ENCODE measurements around the gene ALKBH3. TPM values are rescaled to one million over a fixed set of nuclear protein-coding genes. Genes with fewer than 3 reads are reported as not detected.

The ALKBH3 gene
- polyA plus RNA-seq, 1 of the 3 experiments (the other 2 are of a cell fraction) = 27.0 TPM

DNA sequence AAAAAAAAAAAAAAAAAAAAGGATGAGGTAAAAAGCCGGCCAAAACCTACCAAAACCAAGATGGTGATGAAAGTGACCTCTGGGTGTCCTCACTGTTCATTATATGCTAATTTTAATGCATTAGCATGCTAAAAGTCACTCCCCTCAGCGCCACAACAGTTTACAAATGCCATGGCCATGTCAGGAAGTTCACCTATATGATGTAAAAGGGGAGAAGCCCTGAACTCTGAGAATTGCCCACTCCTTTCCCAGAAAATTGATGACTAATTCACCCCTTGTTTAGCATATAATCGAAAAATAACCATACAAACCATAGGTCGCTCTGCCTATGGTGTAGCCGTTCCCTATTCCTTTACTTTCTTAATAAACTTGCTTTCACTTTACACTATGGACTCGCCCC lies 72.9 kb downstream of the ALKBH3 start:
- Histone ChIP-seq H3K9me2 (no peaks in the 10 kb centered on the region), H3K9me3 (no peaks in the 10 kb centered on the region), H3K4me2 (no peak overlapping the region), H4K20me1 (ENCODE audit: insufficient read depth) (no peaks in the 10 kb centered on the region), H3K36me3 (replicated peaks in 1 of 2; ENCODE audit: control insufficient read depth in 1 of 2, insufficient read depth in 2 of 2, low read length in 1 of 2) (no peaks in the 10 kb centered on the region), H3K79me2 (ENCODE audit: insufficient read depth) (no peaks in the 10 kb centered on the region), H3K27ac (ENCODE audit: low read depth in 2 of 2, low read length in 1 of 2) (no peak overlapping the region), H3F3A (replicated peaks; ENCODE audit: insufficient read depth) (no peaks in the 10 kb centered on the region), H2AFZ (ENCODE audit: low read depth) (no peak overlapping the region), H3K9ac (no peak overlapping the region), H3K27me3 (ENCODE audit: insufficient read depth) (peaks cover 6% of the 10 kb centered on the region; the same call in 1 of the 2 replicates), H3K4me3 (ENCODE audit: low read depth in 2 of 2, low read length in 1 of 2) (no peak overlapping the region), H3K4me1 (ENCODE audit: control insufficient read depth in 1 of 2, insufficient read depth in 2 of 2, low read depth in 1 of 2, low read length in 1 of 2) (peaks cover 0 to 23% of the 10 kb centered on the region in 2 experiments; a peak in 1 of 4 replicates)
- TF ChIP-seq FOXJ3 (CRISPR knock-in tag; IDR thresholded peaks at IDR 0.05) (no peak), SIN3A (IDR thresholded peaks at IDR 0.05; ENCODE audit: borderline replicate concordance, low read depth, low read length) (no peak)
- TF ChIP-seq, protein P1, sequence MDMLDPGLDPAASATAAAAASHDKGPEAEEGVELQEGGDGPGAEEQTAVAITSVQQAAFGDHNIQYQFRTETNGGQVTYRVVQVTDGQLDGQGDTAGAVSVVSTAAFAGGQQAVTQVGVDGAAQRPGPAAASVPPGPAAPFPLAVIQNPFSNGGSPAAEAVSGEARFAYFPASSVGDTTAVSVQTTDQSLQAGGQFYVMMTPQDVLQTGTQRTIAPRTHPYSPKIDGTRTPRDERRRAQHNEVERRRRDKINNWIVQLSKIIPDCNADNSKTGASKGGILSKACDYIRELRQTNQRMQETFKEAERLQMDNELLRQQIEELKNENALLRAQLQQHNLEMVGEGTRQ (IDR thresholded peaks at IDR 0.05; ENCODE audit: borderline replicate concordance, low read depth, low read length) = no peak
- TF ChIP-seq, protein P2, sequence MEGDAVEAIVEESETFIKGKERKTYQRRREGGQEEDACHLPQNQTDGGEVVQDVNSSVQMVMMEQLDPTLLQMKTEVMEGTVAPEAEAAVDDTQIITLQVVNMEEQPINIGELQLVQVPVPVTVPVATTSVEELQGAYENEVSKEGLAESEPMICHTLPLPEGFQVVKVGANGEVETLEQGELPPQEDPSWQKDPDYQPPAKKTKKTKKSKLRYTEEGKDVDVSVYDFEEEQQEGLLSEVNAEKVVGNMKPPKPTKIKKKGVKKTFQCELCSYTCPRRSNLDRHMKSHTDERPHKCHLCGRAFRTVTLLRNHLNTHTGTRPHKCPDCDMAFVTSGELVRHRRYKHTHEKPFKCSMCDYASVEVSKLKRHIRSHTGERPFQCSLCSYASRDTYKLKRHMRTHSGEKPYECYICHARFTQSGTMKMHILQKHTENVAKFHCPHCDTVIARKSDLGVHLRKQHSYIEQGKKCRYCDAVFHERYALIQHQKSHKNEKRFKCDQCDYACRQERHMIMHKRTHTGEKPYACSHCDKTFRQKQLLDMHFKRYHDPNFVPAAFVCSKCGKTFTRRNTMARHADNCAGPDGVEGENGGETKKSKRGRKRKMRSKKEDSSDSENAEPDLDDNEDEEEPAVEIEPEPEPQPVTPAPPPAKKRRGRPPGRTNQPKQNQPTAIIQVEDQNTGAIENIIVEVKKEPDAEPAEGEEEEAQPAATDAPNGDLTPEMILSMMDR (IDR thresholded peaks at IDR 0.05) = no peak
- ChIA-PET POLR2A (no interaction called here), CTCF (interaction anchor here (1.0 kb wide), 1 partner anchor 33 kb away, joined by 3 read pairs; no protein-coding TSS in a partner anchor)
- no peak for DNase-seq
- 59% methylated on average over 6 of the region's 6 CpGs for WGBS (ENCODE audit: low lambda C conversion rate)

- no peaks in the 10 kb centered on the region for H3K79me2 ChIP-seq (ENCODE audit: insufficient read depth)
- TF ChIP-seq SMC3 (IDR thresholded peaks at IDR 0.05; ENCODE audit: low read depth, low read length) (no peak), MEF2A (IDR thresholded peaks at IDR 0.05; ENCODE audit: borderline replicate concordance, low read depth) (no peak), NFIC (IDR thresholded peaks at IDR 0.05; ENCODE audit: borderline replicate concordance) (no peak), TEAD4 (IDR thresholded peaks at IDR 0.05; ENCODE audit: borderline replicate concordance, insufficient read depth) (no peak), EP300 (IDR thresholded peaks at IDR 0.05; ENCODE audit: borderline replicate concordance in 1 of 2, low read depth in 1 of 2, low read length in 1 of 2) (no peak), TAF1 (IDR thresholded peaks at IDR 0.05; ENCODE audit: borderline replicate concordance, low read depth, low read length) (no peak), MXI1 (IDR thresholded peaks at IDR 0.05; ENCODE audit: low read depth, low read length) (no peak), ZBTB33 (IDR thresholded peaks at IDR 0.05; ENCODE audit: borderline replicate concordance, low read depth) (no peak), NRF1 (IDR thresholded peaks at IDR 0.05; ENCODE audit: low read depth, low read length) (no peak), TCF12 (IDR thresholded peaks at IDR 0.05) (no peak), POLR2AphosphoS5 (IDR thresholded peaks at IDR 0.05; ENCODE audit: low read depth, low read length) (no peak), RAD21 (IDR thresholded peaks at IDR 0.05; ENCODE audit: low read length) (no peak), FOSL2 (IDR thresholded peaks at IDR 0.05; ENCODE audit: borderline replicate concordance, low read depth) (no peak), SIN3A (IDR thresholded peaks at IDR 0.05; ENCODE audit: borderline replicate concordance, low read depth, low read length) (no peak), MAX (IDR thresholded peaks at IDR 0.05; ENCODE audit: low read depth) (no peak)
- TF ChIP-seq, protein P3, sequence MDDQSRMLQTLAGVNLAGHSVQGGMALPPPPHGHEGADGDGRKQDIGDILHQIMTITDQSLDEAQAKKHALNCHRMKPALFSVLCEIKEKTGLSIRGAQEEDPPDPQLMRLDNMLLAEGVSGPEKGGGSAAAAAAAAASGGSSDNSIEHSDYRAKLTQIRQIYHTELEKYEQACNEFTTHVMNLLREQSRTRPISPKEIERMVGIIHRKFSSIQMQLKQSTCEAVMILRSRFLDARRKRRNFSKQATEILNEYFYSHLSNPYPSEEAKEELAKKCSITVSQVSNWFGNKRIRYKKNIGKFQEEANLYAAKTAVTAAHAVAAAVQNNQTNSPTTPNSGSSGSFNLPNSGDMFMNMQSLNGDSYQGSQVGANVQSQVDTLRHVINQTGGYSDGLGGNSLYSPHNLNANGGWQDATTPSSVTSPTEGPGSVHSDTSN (IDR thresholded peaks at IDR 0.05) = no peak
- TF ChIP-seq, protein P2 (IDR thresholded peaks at IDR 0.05) = no peak
Observed at GRCh38 chr11:43954241-43954640, 73.6 kb downstream of the ALKBH3 start.

More at GRCh38 chr11:43954241-43954640, 73.6 kb downstream of the ALKBH3 start:
- no peak overlapping the region for H3K4me2 ChIP-seq
- no peaks in the 10 kb centered on the region for H3K36me3 ChIP-seq (replicated peaks in 1 of 2; ENCODE audit: control insufficient read depth in 1 of 2, insufficient read depth in 2 of 2, low read length in 1 of 2)
- H3K9me2 ChIP-seq = no peaks in the 10 kb centered on the region
- ChIA-PET CTCF (interaction anchor here (0.8 to 1.7 kb wide), 4 partner anchors 32 to 129 kb away, joined by 3 to 7 read pairs (median 3); no protein-coding TSS in a partner anchor), POLR2A (interaction anchor here (0.6 kb wide), 1 partner anchor 9 kb away, joined by 3 read pairs; no protein-coding TSS in a partner anchor)
- no peak overlapping the region for H3K4me3 ChIP-seq (ENCODE audit: low read depth in 2 of 2, low read length in 1 of 2)
- WGBS (ENCODE audit: low lambda C conversion rate) = 78% methylated on average over 7 of the region's 7 CpGs
- no peak overlapping the region for H3K27ac ChIP-seq (ENCODE audit: low read depth in 2 of 2, low read length in 1 of 2)
- H3K9me3 ChIP-seq = no peaks in the 10 kb centered on the region
- peaks cover 0 to 19% of the 10 kb centered on the region in 2 experiments; a peak in 1 of 4 replicates for H3K4me1 ChIP-seq (ENCODE audit: control insufficient read depth in 1 of 2, insufficient read depth in 2 of 2, low read depth in 1 of 2, low read length in 1 of 2)
- no peaks in the 10 kb centered on the region; the same call in 1 of the 2 replicates for H3K27me3 ChIP-seq (ENCODE audit: insufficient read depth)
- no peaks in the 10 kb centered on the region for H4K20me1 ChIP-seq (ENCODE audit: insufficient read depth)
- DNase-seq = no peak
- no peak overlapping the region for H3K9ac ChIP-seq
- no peak overlapping the region for H2AFZ ChIP-seq (ENCODE audit: low read depth)
- no peaks in the 10 kb centered on the region for H3F3A ChIP-seq (replicated peaks; ENCODE audit: insufficient read depth)

All from SK-N-SH (cell line).